Natural killer cell treated with Interleukin-12 subunit alpha and Interleukin-12 subunit beta and Interleukin-15 and Interleukin-18, amount 100 ng/mL, for 72 hours (primary cell): ENCODE measurements around the gene CELF4. TPM values are rescaled to one million over a fixed set of nuclear protein-coding genes. Genes with fewer than 3 reads are reported as not detected.
"Not testable (repeated sequence)": the region's sequence is repeated elsewhere in the genome, so short reads cannot be mapped to it uniquely, and the experiment has no call there.

Experiments used
- ATAC-seq, 2 donors: fragments of 150-1000 bp; cut with Tn5 transposase in 1 of 2; sonication (Bioruptor Pico), chemical (Tn5 transposase) in 1 of 2; 2 replicates each; pipeline ENCODE4 v1.10.0; 2021
- DNase-seq: peaks from one replicate; pipeline ENCODE4 v3.0.0; 2022; ENCODE audit warnings: low spot score
- H3K27ac Mint-ChIP-seq, 2 donors: 1 replicate in 1 of 2; 2 replicates in 1 of 2; pipeline ENCODE4 v1.8.0; 2022; ENCODE audit warnings: mixed read lengths in 2 of 2, mild to moderate bottlenecking in 1 of 2, moderate library complexity in 1 of 2
- H3K27me3 Mint-ChIP-seq, 2 donors: 1 replicate in 1 of 2; 2 replicates in 1 of 2; pipeline ENCODE4 v1.8.0; 2022; ENCODE audit warnings: mixed read lengths in 2 of 2
- H3K36me3 Mint-ChIP-seq: one replicate; pipeline ENCODE4 v1.8.0; 2022; ENCODE audit warnings: mixed read lengths
- H3K4me1 Mint-ChIP-seq, 2 donors: 1 replicate in 1 of 2; 2 replicates in 1 of 2; pipeline ENCODE4 v1.8.0; 2022; ENCODE audit warnings: low read depth in 2 of 2, mixed read lengths in 2 of 2, mild to moderate bottlenecking in 1 of 2
- H3K4me3 Mint-ChIP-seq: one replicate; pipeline ENCODE4 v1.8.0; 2022; ENCODE audit warnings: mixed read lengths
- H3K9me3 Mint-ChIP-seq: 2 replicates; pipeline ENCODE4 v1.8.0; 2022; ENCODE audit warnings: mixed read lengths
- total RNA-seq, 2 donors: library from RNA; stranded (reverse); gene quantifications; one replicate each; pipeline ENCODE4 v1.2.3, GENCODE V29; 2022

Gene CELF4
- total RNA-seq, 2 donors from 2014 or later, result not detected

- H3K4me3 Mint-ChIP-seq, ATAC-seq, H3K9me3 Mint-ChIP-seq, H3K4me1 Mint-ChIP-seq, H3K36me3 Mint-ChIP-seq, H3K27ac Mint-ChIP-seq, H3K27me3 Mint-ChIP-seq, DNase-seq: not testable (repeated sequence)
Measured at GRCh38 chr18:37358061-37358460, 207.5 kb downstream of the CELF4 start.

DNA sequence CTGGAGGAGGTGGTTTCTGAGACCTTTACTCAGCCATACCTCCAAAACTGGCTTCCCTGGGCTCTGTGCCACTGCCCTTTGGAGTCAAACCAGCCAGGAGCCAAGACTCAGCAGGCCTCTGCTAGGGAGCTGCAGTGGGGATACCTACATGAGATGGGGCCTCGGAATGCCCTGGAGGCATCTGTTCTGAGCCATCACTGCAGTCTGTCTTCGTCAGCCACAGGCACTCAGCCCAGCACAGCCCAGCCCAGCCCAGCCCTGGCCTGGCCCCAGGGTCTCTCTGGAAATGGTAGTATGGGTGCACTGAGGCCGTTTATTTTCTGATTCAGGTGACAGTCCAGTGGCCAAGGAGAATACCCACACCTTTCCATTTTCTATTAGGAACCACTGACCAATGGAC lies 209.8 kb downstream of the CELF4 start:
- no peak overlapping the region for H3K4me3 Mint-ChIP-seq
- no peaks in the 10 kb centered on the region for H3K9me3 Mint-ChIP-seq
- H3K4me1 Mint-ChIP-seq, result no peaks in the 10 kb centered on the region
- H3K27me3 Mint-ChIP-seq, result no peaks in the 10 kb centered on the region
- DNase-seq (no peak), ATAC-seq (no peak)
- no peaks in the 10 kb centered on the region for H3K36me3 Mint-ChIP-seq
- H3K27ac Mint-ChIP-seq, result no peak overlapping the region

DNA sequence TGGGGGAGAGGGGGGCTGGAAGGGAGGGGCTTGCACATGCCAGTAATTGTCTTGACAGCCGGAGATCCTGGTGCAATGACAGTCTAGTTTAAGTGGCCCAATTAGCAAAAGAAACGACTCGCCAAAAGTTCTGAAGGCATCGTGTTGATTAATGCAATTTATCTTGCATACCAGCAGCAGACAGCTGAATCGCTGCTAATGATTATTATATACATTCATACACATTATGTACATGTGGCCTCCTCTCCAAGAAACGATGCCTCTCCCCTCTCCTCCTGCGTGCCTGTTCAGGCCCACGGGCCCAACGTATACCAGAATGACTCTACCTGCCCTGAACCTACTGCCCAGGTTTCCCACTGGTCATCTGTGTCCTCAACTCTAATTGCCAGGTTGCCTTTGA lies 214.5 kb downstream of the CELF4 start:
- no peak overlapping the region for H3K27ac Mint-ChIP-seq
- ATAC-seq, result no peak
- no peaks in the 10 kb centered on the region for H3K27me3 Mint-ChIP-seq

GRCh38 chr18:37348729-37349128 lies 216.9 kb downstream of the CELF4 start:
- ATAC-seq (no peak), DNase-seq (no peak)
- H3K9me3 Mint-ChIP-seq, result no peaks in the 10 kb centered on the region
- peaks cover 0 to 3% of the 10 kb centered on the region in 2 donors for H3K4me1 Mint-ChIP-seq
- no peak overlapping the region for H3K4me3 Mint-ChIP-seq
- H3K36me3 Mint-ChIP-seq, result no peaks in the 10 kb centered on the region
- H3K27ac Mint-ChIP-seq, result no peak overlapping the region
- H3K27me3 Mint-ChIP-seq, result peaks cover 0 to 8% of the 10 kb centered on the region in 2 donors

More for the DNA sequence above, 214.5 kb downstream of the CELF4 start:
- Mint-ChIP-seq H3K4me3 (no peak overlapping the region), H3K4me1 (no peaks in the 10 kb centered on the region), H3K36me3 (no peaks in the 10 kb centered on the region), H3K9me3 (no peaks in the 10 kb centered on the region)
- no peak for DNase-seq

- peaks cover 0 to 4% of the 10 kb centered on the region in 2 donors for H3K4me1 Mint-ChIP-seq
- no peak overlapping the region for H3K4me3 Mint-ChIP-seq
- H3K9me3 Mint-ChIP-seq, result no peaks in the 10 kb centered on the region
- H3K27ac Mint-ChIP-seq, result no peak overlapping the region
- DNase-seq, result no peak
- ATAC-seq, result no peak
- H3K27me3 Mint-ChIP-seq, result peaks cover 0 to 10% of the 10 kb centered on the region in 2 donors
- no peaks in the 10 kb centered on the region for H3K36me3 Mint-ChIP-seq
Measured at GRCh38 chr18:37346048-37346447, 219.6 kb downstream of the CELF4 start.

GRCh38 chr18:37343542-37343851 lies 222.1 kb downstream of the CELF4 start:
- H3K9me3 Mint-ChIP-seq, result no peaks in the 10 kb centered on the region
- DNase-seq, result no peak
- no peak overlapping the region for H3K27ac Mint-ChIP-seq
- ATAC-seq, result no peak
- no peak overlapping the region for H3K4me3 Mint-ChIP-seq
- no peaks in the 10 kb centered on the region for H3K36me3 Mint-ChIP-seq
- H3K27me3 Mint-ChIP-seq, result peaks cover 0 to 13% of the 10 kb centered on the region in 2 donors
- peaks cover 0 to 4% of the 10 kb centered on the region in 2 donors for H3K4me1 Mint-ChIP-seq

DNA sequence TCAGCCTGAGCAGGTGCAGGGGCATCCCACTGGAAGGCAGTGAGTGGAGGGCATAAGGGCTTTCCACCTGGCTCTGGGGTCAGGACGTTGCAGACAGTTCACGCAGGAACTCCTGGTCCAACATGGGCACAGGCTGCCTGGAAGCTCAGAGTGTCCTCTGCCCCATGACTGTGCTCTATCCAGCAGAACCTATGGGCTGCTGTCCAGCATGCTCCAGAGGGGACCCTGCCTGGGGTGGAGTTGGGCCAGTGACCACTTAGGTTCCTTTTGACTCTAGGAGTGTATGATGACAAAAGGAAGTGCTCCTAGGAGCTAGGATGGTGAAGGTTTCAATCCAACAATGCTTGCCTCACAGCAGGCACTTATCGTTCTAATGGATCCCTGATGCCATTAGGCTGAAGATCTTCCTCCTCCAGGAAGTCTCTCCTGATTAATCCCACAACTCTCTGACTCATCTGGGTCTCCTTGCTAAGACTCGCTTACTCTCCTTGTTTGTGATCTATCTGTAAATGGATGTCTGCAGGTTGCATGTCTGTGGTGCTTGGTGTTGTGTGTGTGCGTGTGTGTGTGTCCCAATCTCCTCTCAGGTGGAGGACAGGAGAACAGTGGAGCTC lies 224.0 kb downstream of the CELF4 start:
- Mint-ChIP-seq H3K27me3 (peaks cover 0 to 13% of the 10 kb centered on the region in 2 donors), H3K9me3 (no peaks in the 10 kb centered on the region), H3K27ac (no peak overlapping the region), H3K36me3 (no peaks in the 10 kb centered on the region), H3K4me3 (no peak overlapping the region), H3K4me1 (peaks cover 0 to 4% of the 10 kb centered on the region in 2 donors)
- DNase-seq (no peak), ATAC-seq (no peak)

DNA sequence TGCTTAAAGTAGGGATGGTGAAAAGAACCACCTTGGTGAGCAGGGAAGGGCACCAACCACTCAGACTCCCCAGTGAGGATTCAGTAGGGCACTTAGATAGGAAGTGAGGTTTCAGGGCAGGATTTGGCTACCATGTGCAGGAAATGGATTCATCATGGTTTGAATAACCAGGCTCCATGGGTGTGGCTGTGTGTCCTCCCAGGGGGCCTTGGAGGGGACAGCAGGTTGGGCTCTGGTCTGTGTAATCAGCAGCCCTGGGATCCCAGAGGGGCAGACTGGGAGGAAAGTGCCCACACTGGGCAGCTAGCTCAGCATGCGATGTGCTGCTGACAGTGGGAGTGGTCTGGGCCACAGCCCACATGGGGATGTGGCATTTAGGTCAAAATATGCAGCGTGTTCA lies 224.6 kb downstream of the CELF4 start:
- ATAC-seq, result no peak
- no peaks in the 10 kb centered on the region for H3K9me3 Mint-ChIP-seq
- no peaks in the 10 kb centered on the region for H3K36me3 Mint-ChIP-seq
- H3K27me3 Mint-ChIP-seq, result peaks cover 0 to 13% of the 10 kb centered on the region in 2 donors
- H3K27ac Mint-ChIP-seq, result no peak overlapping the region
- peaks cover 0 to 4% of the 10 kb centered on the region in 2 donors for H3K4me1 Mint-ChIP-seq
- H3K4me3 Mint-ChIP-seq, result no peak overlapping the region
- no peak for DNase-seq

- H3K4me3 Mint-ChIP-seq, result no peak overlapping the region
- DNase-seq, result no peak
- ATAC-seq, result no peak
- H3K36me3 Mint-ChIP-seq, result no peaks in the 10 kb centered on the region
- peaks cover 0 to 9% of the 10 kb centered on the region in 2 donors for H3K27me3 Mint-ChIP-seq
- peaks cover 0 to 4% of the 10 kb centered on the region in 2 donors for H3K4me1 Mint-ChIP-seq
- H3K9me3 Mint-ChIP-seq, result no peaks in the 10 kb centered on the region
- no peak overlapping the region for H3K27ac Mint-ChIP-seq
Measured at GRCh38 chr18:37339701-37340215, 225.8 kb downstream of the CELF4 start.

- no peak for DNase-seq
- Mint-ChIP-seq H3K9me3 (no peaks in the 10 kb centered on the region), H3K4me1 (no peaks in the 10 kb centered on the region), H3K27ac (no peak overlapping the region), H3K4me3 (no peak overlapping the region), H3K27me3 (peaks cover 0 to 5% of the 10 kb centered on the region in 2 donors), H3K36me3 (no peaks in the 10 kb centered on the region)
- ATAC-seq, result no peak
Measured at GRCh38 chr18:37336568-37337285, 228.9 kb downstream of the CELF4 start.

DNA sequence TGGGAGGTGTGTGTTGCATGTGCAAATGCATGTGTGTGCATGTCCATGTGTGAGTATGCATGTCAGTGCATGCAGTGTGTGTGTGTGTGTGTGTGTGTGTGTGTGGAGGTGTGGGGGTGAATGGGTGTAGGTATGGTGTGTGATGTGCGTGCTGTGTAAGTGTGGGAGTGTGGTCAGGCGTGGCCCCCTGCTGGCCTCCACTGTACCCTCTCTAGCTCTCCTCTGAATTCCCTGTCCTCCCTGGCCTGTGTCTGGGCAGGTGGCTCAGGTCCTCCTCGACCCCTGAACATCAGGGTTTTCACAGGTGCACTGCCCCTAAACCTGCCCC lies 230.2 kb downstream of the CELF4 start:
- no peaks in the 10 kb centered on the region for H3K36me3 Mint-ChIP-seq
- H3K4me3 Mint-ChIP-seq, result no peak overlapping the region
- H3K27ac Mint-ChIP-seq, result no peak overlapping the region
- no peaks in the 10 kb centered on the region for H3K4me1 Mint-ChIP-seq
- H3K9me3 Mint-ChIP-seq, result no peaks in the 10 kb centered on the region
- ATAC-seq, result no peak
- no peak for DNase-seq
- H3K27me3 Mint-ChIP-seq, result no peaks in the 10 kb centered on the region

GRCh38 chr18:37334631-37335408 lies 230.8 kb downstream of the CELF4 start:
- ATAC-seq (no peak), DNase-seq (no peak)
- Mint-ChIP-seq H3K27ac (no peak overlapping the region), H3K27me3 (no peaks in the 10 kb centered on the region), H3K4me1 (no peaks in the 10 kb centered on the region), H3K36me3 (no peaks in the 10 kb centered on the region), H3K4me3 (no peak overlapping the region), H3K9me3 (no peaks in the 10 kb centered on the region)

GRCh38 chr18:37332628-37333420 lies 232.8 kb downstream of the CELF4 start:
- no peaks in the 10 kb centered on the region for H3K36me3 Mint-ChIP-seq
- DNase-seq (no peak), ATAC-seq (no peak)
- no peak overlapping the region for H3K27ac Mint-ChIP-seq
- H3K9me3 Mint-ChIP-seq, result no peaks in the 10 kb centered on the region
- H3K4me1 Mint-ChIP-seq, result no peaks in the 10 kb centered on the region
- H3K4me3 Mint-ChIP-seq, result no peak overlapping the region
- no peaks in the 10 kb centered on the region for H3K27me3 Mint-ChIP-seq
